Measurements from ENCODE around the gene SAFB2.

GRCh38 chr19:5554828-5555227, 67.7 kb downstream of the SAFB2 start:
- TF ChIP-seq POLR2A (IDR thresholded peaks at IDR 0.05; ENCODE audit: low read depth, low read length) (no peak), TAF1 (IDR thresholded peaks at IDR 0.05; ENCODE audit: borderline replicate concordance, low read depth, low read length) (no peak)

Measured in GM12892 (cell line).